ENCODE measurements around the gene DAG1.

The DAG1 gene

DNA sequence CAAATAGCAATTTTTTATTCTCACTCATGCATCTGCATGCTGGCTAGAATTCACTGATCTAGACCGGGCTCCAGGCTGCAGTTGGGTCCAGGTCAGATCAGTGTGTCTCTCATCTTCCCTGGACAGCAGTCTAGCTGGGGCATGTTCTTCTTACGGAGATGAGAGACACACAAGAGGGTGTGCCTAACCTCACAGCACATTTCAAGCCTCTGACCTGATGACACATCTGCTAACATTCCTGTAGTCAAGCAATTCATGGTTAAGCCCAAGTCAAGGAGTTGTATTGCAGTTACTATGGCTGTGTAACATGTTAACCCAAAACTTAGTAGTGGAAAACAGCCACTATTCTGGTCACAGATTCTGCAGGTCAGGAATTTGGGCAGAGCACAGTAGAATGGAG lies 97.3 kb downstream of the DAG1 start:
- Histone ChIP-seq H3K36me3 (no peaks in the 10 kb centered on the region), H3K9me3 (replicated peaks in 1 of 11) (no peaks in the 10 kb centered on the region), H3K4me1 (no peaks in the 10 kb centered on the region), H4K20me1 (no peaks in the 10 kb centered on the region; a peak in 1 of 22 replicates), H3K4me2 (no peak overlapping the region), H3K4me3 (no peak overlapping the region), H3K27me3 (no peaks in the 10 kb centered on the region), H3K27ac (no peak overlapping the region), H3K9ac (no peak overlapping the region)
- no peak for TF ChIP-seq Cebpa-rat (IDR thresholded peaks at IDR 0.05)

DNA sequence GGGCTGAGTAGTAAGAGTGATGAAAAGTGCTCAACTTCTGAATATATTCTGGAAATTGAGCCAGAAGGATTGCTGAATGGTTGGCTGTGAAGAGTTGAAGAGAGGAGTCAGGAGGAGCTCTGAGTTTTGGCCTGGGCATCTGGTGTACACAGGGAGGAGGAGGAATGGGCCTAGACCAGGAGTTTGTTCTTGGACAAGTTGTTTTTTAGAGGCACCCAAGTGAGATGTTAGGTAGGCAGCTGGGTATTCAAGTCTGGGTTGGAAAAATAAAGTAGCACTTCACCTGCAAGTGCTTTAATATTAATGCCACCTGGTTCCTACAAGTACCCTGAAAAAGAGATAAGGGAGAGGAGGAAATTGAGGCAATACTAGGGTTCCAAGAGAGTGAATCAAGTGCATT lies 98.9 kb downstream of the DAG1 start:
- H4K20me1 ChIP-seq, result no peaks in the 10 kb centered on the region; a peak in 1 of 22 replicates
- TF ChIP-seq Cebpa-rat (IDR thresholded peaks at IDR 0.05), result no peak
- H3K27me3 ChIP-seq, result no peaks in the 10 kb centered on the region
- no peaks in the 10 kb centered on the region for H3K9me3 ChIP-seq (replicated peaks in 1 of 11)
- H3K4me1 ChIP-seq, result no peaks in the 10 kb centered on the region
- no peaks in the 10 kb centered on the region for H3K36me3 ChIP-seq
- H3K9ac ChIP-seq, result no peak overlapping the region
- no peak overlapping the region for H3K27ac ChIP-seq
- no peak overlapping the region for H3K4me3 ChIP-seq
- H3K4me2 ChIP-seq, result no peak overlapping the region

DNA sequence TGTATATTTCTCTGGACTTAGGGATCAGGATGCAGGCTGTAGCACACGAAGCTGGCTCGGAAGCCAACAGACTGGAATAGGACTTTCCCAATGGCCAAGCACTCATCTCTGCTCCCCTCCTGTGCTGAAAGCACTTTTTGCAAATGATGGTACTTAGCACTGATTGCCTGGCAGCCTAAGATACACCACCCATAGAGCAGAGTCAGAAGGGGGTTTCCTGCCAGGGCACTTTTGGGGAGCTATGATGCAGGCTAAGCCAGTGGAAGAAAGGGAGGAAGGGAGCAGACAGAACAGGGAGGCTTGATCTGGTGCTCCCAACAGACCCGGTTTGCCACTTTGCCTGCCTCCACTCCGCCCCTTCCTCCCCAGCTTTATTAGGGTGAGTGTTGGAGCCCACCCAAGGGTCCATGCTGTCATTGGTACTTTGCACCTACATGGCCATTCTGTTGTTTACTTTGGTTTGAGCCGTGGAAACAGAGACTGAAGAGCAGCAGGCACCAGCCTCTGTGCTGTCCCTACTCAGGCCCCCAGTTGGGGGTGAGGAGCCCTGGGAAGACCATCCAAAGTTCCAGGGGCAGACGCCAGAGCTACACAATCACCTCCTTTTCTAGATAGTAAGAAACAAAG lies 100.1 kb downstream of the DAG1 start:
- H3K27ac ChIP-seq, result no peak overlapping the region
- H3K9ac ChIP-seq, result no peak overlapping the region
- H3K9me3 ChIP-seq (replicated peaks in 1 of 11), result no peaks in the 10 kb centered on the region
- no peaks in the 10 kb centered on the region; a peak in 1 of 22 replicates for H4K20me1 ChIP-seq
- H3K4me2 ChIP-seq, result no peak overlapping the region
- H3K36me3 ChIP-seq, result no peaks in the 10 kb centered on the region
- no peak for TF ChIP-seq Cebpa-rat (IDR thresholded peaks at IDR 0.05)
- H3K27me3 ChIP-seq, result no peaks in the 10 kb centered on the region
- H3K4me3 ChIP-seq, result no peak overlapping the region
- no peaks in the 10 kb centered on the region for H3K4me1 ChIP-seq

DNA sequence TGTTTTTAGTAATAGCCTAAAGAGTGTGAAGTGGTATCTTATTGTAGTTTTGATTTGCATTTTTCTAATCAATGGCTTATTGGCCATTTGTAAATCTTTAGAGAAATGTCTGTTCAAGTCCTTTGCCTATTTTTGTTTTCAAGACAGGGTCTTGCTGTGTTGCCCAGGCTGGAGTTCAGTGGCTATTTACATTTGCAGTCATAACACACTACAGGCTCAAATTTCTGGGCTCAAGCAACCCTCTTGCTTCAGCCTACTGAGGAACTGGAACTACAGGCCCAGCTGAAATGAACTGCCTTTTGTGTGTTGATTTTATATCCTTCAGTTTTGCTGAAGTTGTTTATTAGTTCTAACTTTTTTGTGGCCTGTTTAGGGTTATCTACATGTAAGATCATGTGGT lies 112.1 kb downstream of the DAG1 start:
- Histone ChIP-seq H3K9ac (no peak overlapping the region), H3K27ac (no peak overlapping the region), H4K20me1 (no peaks in the 10 kb centered on the region), H3K9me3 (replicated peaks in 1 of 11) (no peaks in the 10 kb centered on the region), H3K36me3 (no peaks in the 10 kb centered on the region), H3K4me2 (no peak overlapping the region), H3K4me1 (no peaks in the 10 kb centered on the region), H3K4me3 (no peak overlapping the region), H3K27me3 (no peaks in the 10 kb centered on the region)
- TF ChIP-seq Cebpa-rat (IDR thresholded peaks at IDR 0.05), result no peak

Measured in BLaER1 treated with 17β-estradiol and CSF1 and Interleukin-3, amounts not matched to agents 10 nM and 100 nM (cell line).